HG03442 (cell line): ENCODE measurements around the gene ZNG1F.
"Not testable (repeated sequence)": the region's sequence is repeated elsewhere in the genome, so short reads cannot be mapped to it uniquely, and the experiment has no call there.

Source experiments
- ATAC-seq: cut with Tn5 transposase; IDR thresholded peaks from one replicate; pipeline ENCODE4 v1.9.1; 2021; ENCODE audit warnings: mild to moderate bottlenecking, moderate library complexity; ENCODE audit not compliant: unreplicated experiment

The ZNG1F gene

DNA sequence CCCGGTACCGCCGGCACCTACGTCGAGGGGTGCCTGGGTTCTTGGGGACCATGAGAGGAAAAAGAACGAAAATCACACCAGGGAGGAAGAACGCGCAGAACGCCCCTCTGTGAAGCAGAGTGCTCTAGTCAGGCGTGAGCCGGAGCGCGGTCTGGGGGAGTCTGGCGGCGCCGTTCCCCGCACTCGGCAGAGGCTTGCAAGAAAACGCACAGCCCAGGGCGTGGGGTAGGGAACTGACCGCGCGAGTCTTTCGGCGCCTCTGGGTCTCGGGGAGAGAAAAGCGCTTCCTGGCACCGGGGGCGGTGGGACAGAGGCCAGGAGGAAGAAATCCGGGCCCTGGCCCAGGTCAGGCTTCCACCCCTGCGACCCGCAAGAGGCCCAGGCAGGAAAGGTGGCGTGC lies 65.3 kb downstream of the ZNG1F start:
- ATAC-seq, result not testable (repeated sequence)

DNA sequence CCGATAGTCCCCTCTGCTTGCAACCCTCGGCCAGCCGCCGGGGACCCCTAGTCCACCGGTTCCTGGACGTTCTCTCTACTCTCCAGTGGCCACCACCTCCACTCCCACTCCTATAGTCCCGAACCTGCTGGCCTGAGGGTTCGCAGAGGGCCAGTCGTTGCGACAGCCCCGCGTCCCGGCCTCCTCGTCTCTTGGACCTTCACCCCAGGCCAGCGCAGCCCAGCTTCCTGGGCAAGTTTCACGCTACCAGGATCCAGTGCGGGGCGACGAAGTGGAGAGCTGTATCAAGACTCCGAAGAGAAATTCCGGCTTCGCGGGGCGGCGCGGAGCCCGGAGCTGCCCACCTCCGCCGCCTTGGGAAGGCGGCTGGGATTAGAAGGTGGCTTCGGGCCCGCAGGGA lies 65.7 kb downstream of the ZNG1F start:
- ATAC-seq, result not testable (repeated sequence)

DNA sequence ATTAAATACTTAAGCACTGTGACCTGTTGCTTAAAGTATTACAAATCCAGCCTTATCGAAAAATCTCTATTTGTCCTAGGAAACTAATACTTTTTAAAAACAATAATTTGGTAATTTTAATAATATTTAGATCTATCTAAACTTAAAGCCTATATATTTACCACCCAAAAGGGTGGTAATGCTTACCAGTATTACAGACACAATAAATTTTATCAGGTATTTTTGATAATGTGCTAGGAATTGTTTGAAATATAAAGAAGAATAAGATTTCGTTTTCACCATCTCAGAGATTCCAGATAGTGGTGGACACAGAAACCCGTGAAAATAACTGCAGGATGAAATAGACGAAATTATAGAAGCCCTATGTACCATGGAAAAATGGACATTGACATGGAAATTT lies 68.4 kb downstream of the ZNG1F start:
- ATAC-seq, result not testable (repeated sequence)

DNA sequence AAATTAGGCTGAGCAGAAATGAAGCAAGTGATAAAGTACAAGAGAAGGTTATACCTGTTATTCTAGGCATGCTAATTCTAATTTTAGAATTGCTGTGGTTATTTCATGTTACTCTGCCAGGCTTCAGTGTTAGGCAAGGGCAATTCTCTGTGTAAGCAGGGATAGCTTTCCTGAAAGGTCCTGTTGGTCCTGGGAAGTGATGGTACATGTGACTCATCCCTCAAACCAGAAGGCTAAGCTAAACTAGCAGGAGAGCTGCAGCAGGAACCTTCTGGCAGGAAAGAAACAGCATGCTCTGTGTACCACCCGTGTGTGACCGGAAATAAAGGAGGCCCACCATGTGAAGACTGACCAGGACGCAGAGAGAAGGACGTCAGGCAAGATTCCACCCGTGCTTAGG lies 69.4 kb downstream of the ZNG1F start:
- ATAC-seq, result not testable (repeated sequence)

DNA sequence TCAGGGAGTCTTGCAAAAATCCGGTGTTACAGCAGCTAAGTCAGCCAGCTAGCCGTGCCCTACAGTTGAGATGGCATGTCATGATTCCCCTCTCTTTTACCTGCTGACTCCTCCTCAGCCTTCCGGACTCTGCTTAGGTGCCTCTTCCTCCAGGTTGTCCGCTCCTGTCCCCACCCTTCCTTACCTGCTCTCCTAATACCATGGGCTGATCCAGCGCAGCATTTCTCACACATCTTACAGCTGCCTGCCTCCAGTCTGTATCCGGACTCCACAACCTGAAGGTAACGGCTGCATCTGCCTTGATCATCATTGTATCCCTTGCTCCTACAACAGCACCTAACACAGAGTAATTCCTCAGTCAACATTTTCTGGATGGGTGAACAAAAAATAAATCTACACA lies 69.8 kb downstream of the ZNG1F start:
- not testable (repeated sequence) for ATAC-seq

DNA sequence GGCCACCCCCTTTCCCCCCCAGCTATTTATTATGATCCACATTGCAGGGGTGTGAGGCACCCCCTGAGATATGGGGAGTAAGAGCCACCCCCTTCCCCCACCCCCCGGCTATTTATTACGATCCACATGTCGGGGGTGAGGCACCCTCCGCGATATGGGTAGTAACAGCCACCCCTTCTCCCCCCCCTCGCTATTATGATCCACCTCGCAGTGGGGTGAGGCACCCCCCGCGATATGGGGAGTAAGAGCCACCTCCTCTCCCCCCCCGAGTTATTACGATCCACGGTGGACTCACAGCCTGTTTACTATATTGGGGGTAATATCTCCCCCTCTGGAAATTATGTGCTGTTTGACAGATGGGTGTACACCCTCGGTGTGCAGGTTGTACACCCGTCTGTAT lies 75.8 kb downstream of the ZNG1F start:
- not testable (repeated sequence) for ATAC-seq

DNA sequence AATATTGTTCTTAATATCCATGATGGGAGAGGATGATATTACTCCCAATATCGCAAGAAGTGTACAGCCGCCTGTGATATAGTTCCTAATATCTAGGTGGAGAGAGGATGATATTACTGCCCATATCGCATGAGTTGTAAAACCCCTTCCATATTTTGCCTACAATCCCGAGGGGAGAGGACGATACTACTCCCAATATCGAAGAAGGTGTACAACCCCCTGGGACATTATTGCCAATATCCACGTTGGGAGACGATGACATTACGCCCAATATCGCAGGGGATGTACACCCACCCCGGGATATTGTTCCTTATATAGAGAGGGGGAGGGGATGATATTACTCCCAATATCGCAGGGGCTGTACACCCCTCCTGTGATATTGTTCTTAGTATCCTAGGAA lies 77.7 kb downstream of the ZNG1F start:
- not testable (repeated sequence) for ATAC-seq

DNA sequence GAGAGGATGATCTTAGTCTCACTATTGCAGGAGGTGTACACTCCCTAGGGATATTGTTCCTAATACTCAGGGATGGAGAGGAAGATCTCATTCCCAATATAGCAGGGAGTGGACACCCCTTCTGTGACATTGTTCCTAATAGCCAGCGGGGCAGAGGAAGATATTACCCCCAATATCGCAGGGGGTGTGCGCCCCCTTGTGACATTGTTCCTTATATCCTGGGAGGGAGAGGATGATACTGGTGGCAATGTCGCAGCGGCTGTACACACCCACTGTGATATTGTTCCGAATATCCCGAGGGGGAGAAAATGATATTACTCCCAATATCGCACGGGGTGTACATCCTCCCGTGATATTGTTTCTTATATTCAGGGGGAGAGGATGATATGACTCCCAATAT lies 78.2 kb downstream of the ZNG1F start:
- ATAC-seq, result not testable (repeated sequence)

DNA sequence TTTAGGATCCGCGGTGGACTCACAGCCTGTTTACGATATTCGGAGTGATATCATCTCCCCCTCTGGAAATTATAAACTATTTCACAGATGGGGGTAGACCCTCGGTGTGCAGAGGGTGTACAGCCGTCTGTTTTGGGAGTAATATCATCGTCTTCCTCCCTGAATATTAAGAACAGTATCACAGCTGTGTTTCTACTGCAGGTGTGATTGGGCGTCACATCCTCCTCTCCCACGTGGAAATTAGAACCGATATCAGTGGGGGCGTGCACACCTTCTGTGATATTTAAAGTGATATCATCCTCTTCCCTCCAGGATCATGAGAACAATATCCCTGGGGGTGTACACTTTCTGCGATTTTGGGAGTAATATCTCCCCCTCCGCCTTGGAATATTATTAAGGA lies 79.9 kb downstream of the ZNG1F start:
- ATAC-seq, result not testable (repeated sequence)

DNA sequence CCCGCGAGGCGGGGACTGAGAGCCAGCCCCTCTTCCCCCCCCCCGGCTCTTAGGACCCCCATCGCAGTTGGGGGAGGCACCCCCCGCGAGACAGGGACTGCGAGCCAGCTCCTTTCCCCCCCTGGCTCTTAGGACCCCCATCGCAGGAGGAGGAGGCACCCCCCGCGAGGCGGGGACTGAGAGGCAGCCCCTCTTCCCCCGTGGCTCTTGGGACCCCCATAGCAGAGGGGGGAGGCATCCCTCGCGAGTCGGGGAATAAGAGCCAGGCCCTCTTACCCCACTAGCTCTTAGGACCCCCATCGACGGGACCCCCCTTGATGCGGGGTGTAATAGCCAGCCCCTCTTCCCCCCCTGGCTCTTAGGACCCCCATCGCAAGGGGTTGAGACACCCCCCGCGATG lies 80.3 kb downstream of the ZNG1F start:
- not testable (repeated sequence) for ATAC-seq

DNA sequence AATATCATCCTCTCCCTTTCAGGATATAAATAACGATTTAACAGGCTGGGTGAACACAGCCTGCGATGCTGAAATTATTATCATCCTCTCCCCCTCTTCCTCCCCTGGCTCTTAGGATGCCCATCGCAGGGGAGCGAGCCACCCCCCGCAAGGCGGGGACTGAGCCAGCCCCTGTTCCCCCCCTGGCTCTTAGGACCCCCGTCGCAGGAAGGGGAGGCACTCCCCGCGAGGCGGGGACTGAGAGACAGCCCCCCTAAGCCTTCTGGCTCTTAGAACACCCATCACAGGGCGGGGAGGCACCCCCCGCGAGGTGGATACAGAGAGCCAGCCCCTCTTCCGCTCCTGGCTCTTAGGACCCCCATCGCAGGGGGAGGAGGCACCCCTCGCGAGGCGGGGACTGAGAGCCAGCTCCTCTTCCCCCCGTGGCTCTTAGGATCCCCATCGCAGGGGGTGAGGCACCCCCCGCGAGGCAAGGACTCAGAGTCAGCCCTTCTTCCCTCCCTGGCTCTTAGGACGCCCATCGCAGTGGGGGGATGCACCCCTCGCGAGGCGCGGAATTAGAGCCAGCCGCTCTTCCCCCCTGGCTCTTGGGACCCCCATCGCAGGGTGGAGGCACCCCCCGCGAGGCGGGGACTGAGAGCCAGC lies 82.5 kb downstream of the ZNG1F start:
- not testable (repeated sequence) for ATAC-seq

DNA sequence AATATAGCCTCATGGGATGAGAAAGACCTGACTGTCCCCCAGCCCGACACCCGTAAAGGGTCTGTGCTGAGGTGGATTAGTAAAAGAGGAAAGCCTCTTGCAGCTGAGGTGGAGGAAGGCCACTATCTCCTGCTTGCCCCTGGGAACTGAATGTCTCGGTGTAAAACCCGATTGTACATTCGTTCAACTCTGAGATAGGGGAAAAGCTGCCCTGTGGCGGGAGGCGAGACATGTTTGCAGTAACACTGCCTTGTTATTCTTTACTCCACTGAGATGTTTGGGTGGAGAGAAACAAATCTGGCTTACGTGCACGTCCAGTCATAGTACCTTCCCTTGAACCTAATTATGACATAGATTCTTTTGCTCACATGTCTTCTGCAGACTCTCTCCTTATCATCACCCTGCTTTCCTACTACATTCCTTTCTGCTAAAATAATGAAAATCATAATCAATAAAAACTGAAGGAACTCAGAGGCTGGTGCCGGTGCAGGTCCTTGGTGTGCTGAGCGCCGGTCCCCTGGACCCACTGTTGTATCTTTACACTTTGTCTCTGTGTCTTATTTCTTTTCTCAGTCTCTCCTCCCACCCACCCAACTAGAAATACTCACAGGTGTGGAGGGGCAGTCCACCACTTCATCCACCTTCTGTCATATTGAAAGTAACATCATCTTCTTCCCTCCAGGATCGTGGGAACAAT lies 83.4 kb downstream of the ZNG1F start:
- not testable (repeated sequence) for ATAC-seq

DNA sequence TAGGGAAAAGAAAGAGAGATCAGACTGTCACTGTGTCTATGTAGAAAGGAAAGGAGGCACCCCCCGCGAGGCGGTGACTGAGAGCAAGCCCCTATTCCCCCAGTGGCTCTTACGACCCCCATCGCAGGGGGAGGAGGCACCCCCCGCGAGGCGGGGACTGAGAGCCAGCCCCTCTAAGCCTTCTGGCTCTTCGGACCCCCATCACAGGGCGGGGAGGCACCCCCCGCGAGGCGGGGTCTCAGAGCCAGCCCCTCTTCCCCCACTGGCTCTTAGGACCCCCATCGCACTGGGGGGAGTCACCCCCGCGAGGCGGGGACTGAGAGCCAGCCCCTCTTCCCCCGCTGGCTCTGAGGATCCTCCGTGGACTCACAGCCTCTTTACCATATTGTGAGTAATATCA lies 84.6 kb downstream of the ZNG1F start:
- ATAC-seq, result not testable (repeated sequence)

DNA sequence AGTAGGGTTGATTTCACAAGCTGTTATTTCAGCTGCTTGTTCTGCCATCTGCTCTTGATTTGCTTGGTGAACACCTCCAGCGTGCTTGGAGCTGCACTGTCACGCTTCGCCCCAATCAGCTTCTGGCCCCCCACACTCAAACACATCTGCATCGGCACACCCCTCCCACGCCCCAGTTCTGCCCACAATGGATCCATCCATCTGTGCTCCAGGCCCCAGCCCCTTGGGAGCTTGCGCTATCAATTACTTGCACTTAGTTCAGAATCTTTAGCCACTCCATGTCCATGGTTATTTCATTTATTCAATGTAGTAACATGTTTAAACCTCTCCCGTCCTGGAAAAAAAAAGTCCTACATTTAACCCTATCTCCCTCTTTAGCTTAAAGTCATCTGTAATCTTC lies 88.6 kb downstream of the ZNG1F start:
- not testable (repeated sequence) for ATAC-seq

DNA sequence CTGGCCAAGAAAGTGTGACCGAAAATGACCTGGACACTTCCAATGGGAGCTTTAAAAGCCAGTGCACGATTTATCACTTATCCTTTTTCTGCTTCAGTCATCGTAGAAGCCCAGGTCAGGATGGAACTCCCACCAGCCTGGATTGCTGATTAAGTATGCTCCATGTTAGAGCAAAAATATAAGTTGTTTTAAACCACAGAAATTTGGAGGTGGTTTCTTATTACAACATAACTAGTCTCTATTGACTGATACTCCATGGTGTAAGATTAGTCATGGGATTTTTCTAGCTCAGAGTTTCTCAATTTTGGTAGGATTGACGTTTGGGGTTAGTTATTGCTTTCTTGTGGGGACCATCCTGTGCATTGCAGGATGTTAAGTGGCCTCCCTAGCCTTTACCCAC lies 90.4 kb downstream of the ZNG1F start:
- not testable (repeated sequence) for ATAC-seq

DNA sequence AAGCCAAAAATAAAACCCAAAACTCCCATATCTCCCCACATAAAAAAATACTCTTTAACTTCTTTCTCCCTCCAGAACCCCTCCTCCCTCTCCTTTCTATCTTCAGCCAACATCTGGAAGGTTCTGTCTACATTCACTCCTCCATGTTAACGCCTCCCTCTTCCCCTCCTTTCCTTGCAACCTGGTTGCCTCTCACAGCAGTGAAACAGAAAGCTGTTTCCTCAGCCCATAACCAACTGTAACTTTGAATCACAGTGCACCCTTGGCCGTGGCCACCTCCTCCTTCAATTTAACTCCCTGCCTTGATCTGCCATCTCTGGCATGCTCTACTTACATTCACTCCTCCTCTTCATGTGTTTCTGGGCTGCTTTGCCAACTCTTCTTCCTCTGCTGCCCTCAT lies 94.1 kb downstream of the ZNG1F start:
- peak; percentile 50 for ATAC-seq

DNA sequence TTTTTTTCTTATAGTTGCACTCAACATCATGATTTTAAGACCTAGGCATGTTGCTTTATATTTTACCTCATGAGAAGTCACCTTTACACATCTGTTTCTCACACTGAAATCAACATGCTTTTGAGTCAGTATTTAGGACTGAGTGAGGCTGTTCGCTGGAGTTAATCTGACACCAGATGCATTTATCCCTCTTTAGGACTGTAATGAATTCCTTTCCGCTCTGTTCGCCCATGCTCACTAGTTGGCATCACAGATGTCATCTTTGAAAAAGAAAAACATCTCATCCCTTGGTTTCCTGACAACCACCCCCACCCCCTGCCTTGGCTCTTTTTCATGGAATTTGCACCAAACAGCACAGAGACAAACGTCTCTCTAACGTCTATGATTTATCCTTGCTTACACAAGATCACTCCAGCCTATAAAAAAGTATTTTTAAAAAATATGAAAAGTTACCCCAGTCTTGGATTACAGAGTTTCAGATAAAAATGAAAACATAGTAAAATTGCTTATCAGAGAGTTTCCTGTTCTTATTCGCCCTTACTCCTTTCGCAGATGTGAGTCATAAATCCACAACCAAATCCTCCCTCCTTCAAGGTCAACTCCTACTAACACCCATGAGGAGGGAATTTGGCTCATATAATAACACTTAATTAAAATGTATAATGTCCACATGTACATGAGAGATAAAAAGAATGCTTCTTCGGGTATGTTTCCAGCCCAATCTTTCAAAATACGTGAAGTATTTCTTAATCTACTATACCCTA lies 94.9 kb downstream of the ZNG1F start:
- ATAC-seq, result not testable (repeated sequence)

DNA sequence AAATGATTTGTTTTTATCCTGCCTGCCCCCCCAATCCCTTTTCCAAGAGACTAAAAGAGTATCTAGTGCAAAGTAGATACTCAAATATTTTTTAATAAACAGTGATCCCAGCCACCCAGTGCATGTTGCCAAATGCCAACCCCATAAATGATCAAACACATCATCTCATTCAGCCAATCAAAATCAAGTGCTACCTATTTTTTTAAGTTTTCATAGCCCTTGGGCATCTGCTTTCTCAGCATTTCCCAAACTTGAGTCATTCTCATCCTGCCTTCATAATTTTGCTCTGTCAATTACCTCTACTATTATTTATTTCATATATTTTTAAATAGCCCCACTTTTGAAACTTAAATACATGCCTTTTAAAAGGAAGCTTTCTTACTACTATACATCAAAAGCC lies 98.2 kb downstream of the ZNG1F start:
- not testable (repeated sequence) for ATAC-seq

DNA sequence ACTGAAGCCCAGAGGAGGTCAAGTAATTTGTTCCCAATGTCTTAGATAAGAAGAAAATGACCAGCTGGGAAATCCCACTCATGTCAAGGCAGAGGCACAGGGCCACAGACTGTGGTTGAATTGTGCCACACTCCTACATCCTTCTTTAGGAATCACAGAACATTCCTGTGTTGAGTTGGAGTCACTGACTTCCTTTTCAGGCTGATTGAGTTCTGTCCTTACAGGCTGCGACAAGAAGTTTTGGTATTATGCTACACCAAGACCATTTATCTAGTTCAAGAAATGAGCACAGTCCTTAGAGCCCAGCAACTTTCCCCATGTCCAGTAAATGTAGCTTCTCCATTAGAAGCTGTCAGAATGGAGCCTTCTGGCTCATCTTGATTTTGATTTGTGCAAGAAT lies 98.7 kb downstream of the ZNG1F start:
- not testable (repeated sequence) for ATAC-seq

DNA sequence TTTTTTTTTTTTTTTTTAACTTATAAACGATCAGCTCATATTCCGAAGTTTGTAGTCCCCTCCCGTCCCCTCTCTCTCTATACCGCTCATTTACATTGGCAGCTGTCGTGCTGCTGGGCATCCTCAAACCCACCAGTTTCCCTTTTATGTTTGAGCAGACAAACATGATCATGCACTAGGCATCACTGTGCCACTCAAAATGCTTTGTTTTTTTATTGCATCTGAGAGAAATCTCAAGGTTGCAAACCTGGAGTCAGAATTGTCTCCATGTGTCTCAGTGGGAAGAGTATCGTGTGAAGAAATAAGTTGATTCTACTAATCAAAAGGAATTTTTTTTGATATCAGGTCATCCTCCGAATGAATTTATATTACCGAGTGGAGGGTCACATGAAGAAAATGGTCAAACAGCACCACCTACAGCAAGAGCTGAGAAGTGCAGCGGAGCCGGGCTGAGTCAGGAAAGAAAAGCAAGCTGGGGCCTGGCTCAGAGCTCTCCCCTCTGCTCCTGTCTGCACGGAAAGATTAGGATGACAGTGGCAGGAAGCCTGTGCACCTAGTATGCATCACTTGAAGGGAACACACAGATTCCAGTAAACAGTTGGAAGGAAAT lies 100.6 kb downstream of the ZNG1F start:
- peak; percentile 73 for ATAC-seq

DNA sequence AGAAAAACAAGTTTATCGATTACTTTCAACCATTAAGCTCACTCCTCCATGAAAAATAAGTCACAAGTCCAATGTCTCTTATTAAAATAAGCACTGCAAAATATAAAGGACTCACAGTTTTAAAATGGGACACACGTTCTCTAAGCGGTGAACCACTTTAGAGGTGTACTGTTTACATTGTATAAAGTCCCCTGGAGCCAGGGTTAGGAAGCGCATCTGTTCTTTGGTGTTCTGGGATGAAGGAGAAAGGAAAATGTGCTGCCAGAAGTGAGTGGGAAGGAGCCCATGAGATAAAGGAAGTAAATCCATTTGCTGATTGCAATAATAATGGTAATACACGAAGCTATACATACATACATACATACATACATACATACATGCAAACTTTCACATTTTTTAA lies 101.2 kb downstream of the ZNG1F start:
- ATAC-seq, result not testable (repeated sequence)
